ENCODE data around the gene ACTN4. TPM values are rescaled to one million over a fixed set of nuclear protein-coding genes. Genes with fewer than 3 reads are reported as not detected.

Gene ACTN4
- total and polyA plus RNA-seq, 10 of the 15 experiments (the other 5 are each of a cell fraction or from before 2014, with no cell fraction given), result 2.4 to 293 (median 72.5) TPM

DNA sequence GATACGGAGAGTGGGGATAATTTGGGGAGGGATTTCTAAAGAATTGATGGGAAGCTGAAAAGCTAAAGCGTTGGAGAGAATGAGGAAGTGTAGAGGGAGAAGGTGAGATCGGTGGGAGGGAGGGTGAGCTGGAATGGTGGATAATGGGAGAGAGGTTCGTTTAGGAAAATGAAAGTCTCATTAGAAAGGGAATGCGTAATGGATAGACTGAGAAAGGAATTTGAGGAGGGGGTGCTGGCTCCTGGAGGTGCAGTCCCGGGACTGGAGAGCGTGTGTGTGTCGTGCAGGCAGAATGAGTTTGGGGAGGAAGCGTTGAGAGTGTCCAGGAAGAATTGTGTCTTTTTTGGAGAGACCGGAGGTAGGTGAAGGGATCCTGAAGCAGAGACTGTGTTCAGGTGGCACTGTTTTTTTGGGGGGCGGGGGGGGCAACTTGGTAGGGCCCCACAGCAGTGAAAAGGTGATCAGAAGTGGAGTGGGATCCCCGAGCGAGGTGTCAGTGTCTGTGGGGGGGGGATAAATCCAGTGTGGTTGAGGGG is 1.4 kb downstream of the ACTN4 start:
- Histone ChIP-seq H3K9me3 (replicated peaks; ENCODE audit: control insufficient read depth, insufficient read depth, low read length) (no peaks in the 10 kb centered on the region), H3K4me2 (ENCODE audit: control insufficient read depth, insufficient read depth) (peak overlapping the region; percentile 97), H3K4me1 (ENCODE audit: control insufficient read depth, insufficient read depth, low read length) (peaks cover 13% of the 10 kb centered on the region), H2AFZ (ENCODE audit: control insufficient read depth, low read depth, low read length) (no peak overlapping the region), H3K4me3 (peak overlapping the region; percentile 100), H3K79me2 (ENCODE audit: control insufficient read depth, insufficient read depth, low read length) (peaks cover 62% of the 10 kb centered on the region), H3K27me3 (replicated peaks in 1 of 2; ENCODE audit: control insufficient read depth in 2 of 2, insufficient read depth in 2 of 2, low read length in 1 of 2) (no peaks in the 10 kb centered on the region), H3K36me3 (ENCODE audit: control insufficient read depth in 2 of 2, insufficient read depth in 2 of 2, low read length in 1 of 2) (no peaks in the 10 kb centered on the region), H3K9ac (ENCODE audit: control insufficient read depth, insufficient read depth, low read length) (peak overlapping the region; percentile 95), H3K27ac (ENCODE audit: control insufficient read depth, insufficient read depth) (peak overlapping the region; percentile 79), H4K20me1 (ENCODE audit: control insufficient read depth, insufficient read depth) (no peaks in the 10 kb centered on the region; the same call in 1 of the 2 replicates)
- intact Hi-C loops (cut with micrococcal nuclease; ENCODE audit: unreplicated experiment), result loop anchor here (5.0 kb wide), 1 partner anchor 38 kb away; no protein-coding TSS in a partner anchor
- no peak for ATAC-seq
- BruUV-seq (replicated peaks), result no TSS peak
- no peak for DNase-seq (ENCODE audit: low read depth, low spot score)
- FAIRE-seq, result no peak
- ChIA-PET CTCF (interaction anchor here (0.6 to 6.5 kb wide), 3 partner anchors 14 to 281 kb away, joined by 4 to 53 read pairs (median 25); partner anchors contain the start of genes MRPS12 and SARS2), RAD21 (ENCODE audit: unreplicated experiment) (interaction anchor here (1.0 to 2.5 kb wide), 6 partner anchors 31 to 282 kb away, joined by 3 to 21 read pairs (median 4); partner anchors contain the start of genes EIF3K, MAP4K1, MRPS12 and SARS2), POLR2A (interaction anchor here (0.5 to 2.5 kb wide), 9 partner anchors 10 to 246 kb away, joined by 3 to 8 read pairs (median 3); partner anchors contain the start of genes ECH1, FAM98C and RINL), SMC1A (ENCODE audit: uncharacterized antibody, unreplicated experiment) (interaction anchor here (0.9 to 2.1 kb wide), 5 partner anchors 11 to 274 kb away, joined by 3 to 6 read pairs (median 3); partner anchors contain the start of gene PSMD8)
- in situ Hi-C loops (cut with MboI), result loop anchor here (25.0 kb wide), 1 partner anchor 237 kb away; the partner anchor contains the start of gene FAM98C
- WGBS (ENCODE audit: insufficient coverage, insufficient replicate concordance, low lambda C conversion rate, missing lambda C conversion rate), result 2% methylated on average over 12 of the region's 13 CpGs
- TF ChIP-seq EED (IDR thresholded peaks at IDR 0.05; ENCODE audit: low read depth) (0 out of 2 replicates have a peak, but pooled peaks have one; percentile 26), FOXM1 (IDR thresholded peaks at IDR 0.05; ENCODE audit: low read depth, low read length) (no peak), SREBF1 (IDR thresholded peaks at IDR 0.05; ENCODE audit: low read length) (no peak), ZNF687 (IDR thresholded peaks at IDR 0.05) (no peak), HDAC6 (IDR thresholded peaks at IDR 0.05; ENCODE audit: unreplicated experiment) (no peak), TCF7 (IDR thresholded peaks at IDR 0.05; ENCODE audit: borderline replicate concordance) (no peak), POLR2A (IDR thresholded peaks at IDR 0.05; ENCODE audit: low read depth, low read length) (no peak), IKZF1 (conservative IDR thresholded peaks at IDR 0.05) (0 out of 2 replicates have a peak, but pooled peaks have one; percentile 11), CBX5 (IDR thresholded peaks at IDR 0.05; ENCODE audit: low read depth) (no peak), IKZF2 (IDR thresholded peaks at IDR 0.05) (peak in 1 of 2 experiments; percentile 37; a peak in 1 of 4 replicates), E4F1 (IDR thresholded peaks at IDR 0.05; ENCODE audit: borderline replicate concordance, partially characterized antibody) (peak; percentile 20), BACH1 (IDR thresholded peaks at IDR 0.05; ENCODE audit: borderline replicate concordance) (no peak), ASH2L (IDR thresholded peaks at IDR 0.05; ENCODE audit: borderline replicate concordance, low read depth) (no peak), ETV6 (conservative IDR thresholded peaks at IDR 0.05 in 1 of 2, IDR thresholded peaks at IDR 0.05 in 1 of 2; ENCODE audit: borderline replicate concordance in 1 of 2, low read depth in 1 of 2) (no peak), SPI1 (IDR thresholded peaks at IDR 0.05; ENCODE audit: borderline replicate concordance, insufficient read depth, low read depth, low read length) (peak; percentile 69; the same call in 1 of the 2 replicates)

Data from GM12878 (cell line).